Parathyroid adenoma (tissue), 2 donors: ENCODE measurements around the gene ACAP1.
A peak's percentile ranks its signal among the peaks of the same experiment; 100 is the strongest.

Experiments used
- H2AFZ ChIP-seq: fragments of 300-600 bp; sonication (generic); one replicate; pipeline ENCODE4 v1.7.0; 2017; ENCODE audit warnings: antibody characterized with exemption, mild to moderate bottlenecking
- H3K27ac ChIP-seq: fragments of 300-600 bp; sonication (generic); one replicate; pipeline ENCODE4 v1.7.0; 2017
- H3K27me3 ChIP-seq: fragments of 300-600 bp; sonication (generic); one replicate; pipeline ENCODE4 v1.7.0; 2017; ENCODE audit warnings: low read length; ENCODE audit not compliant: control insufficient read depth, insufficient read depth
- H3K36me3 ChIP-seq: fragments of 300-600 bp; sonication (generic); one replicate; pipeline ENCODE4 v1.7.0; 2017; ENCODE audit warnings: low read length; ENCODE audit not compliant: control insufficient read depth, insufficient read depth
- H3K4me1 ChIP-seq: fragments of 300-600 bp; sonication (generic); one replicate; pipeline ENCODE4 v1.7.0; 2017; ENCODE audit warnings: control low read depth
- H3K4me2 ChIP-seq: fragments of 300-600 bp; sonication (generic); one replicate; pipeline ENCODE4 v1.7.0; 2017; ENCODE audit warnings: low read length
- H3K4me3 ChIP-seq: fragments of 300-600 bp; sonication (generic); one replicate; pipeline ENCODE4 v1.7.0; 2017; ENCODE audit warnings: low read depth, low read length
- H3K79me2 ChIP-seq: fragments of 300-600 bp; sonication (generic); one replicate; pipeline ENCODE4 v1.7.0; 2017; ENCODE audit warnings: control low read depth
- H3K9ac ChIP-seq: fragments of 300-600 bp; sonication (generic); one replicate; pipeline ENCODE4 v1.7.0; 2017; ENCODE audit warnings: mild to moderate bottlenecking
- H3K9me3 ChIP-seq: fragments of 300-600 bp; sonication (generic); one replicate; pipeline ENCODE4 v1.7.0; 2017; ENCODE audit warnings: low read length; ENCODE audit not compliant: control insufficient read depth
- TF ChIP-seq, protein P1 (sequence below): fragments of 300-600 bp; sonication (generic); IDR thresholded peaks from one replicate; pipeline ENCODE4 v1.7.0; 2017; ENCODE audit warnings: antibody characterized with exemption, mild to moderate bottlenecking
- donor health status: primary hyperparathyroidism.

Gene ACAP1

DNA sequence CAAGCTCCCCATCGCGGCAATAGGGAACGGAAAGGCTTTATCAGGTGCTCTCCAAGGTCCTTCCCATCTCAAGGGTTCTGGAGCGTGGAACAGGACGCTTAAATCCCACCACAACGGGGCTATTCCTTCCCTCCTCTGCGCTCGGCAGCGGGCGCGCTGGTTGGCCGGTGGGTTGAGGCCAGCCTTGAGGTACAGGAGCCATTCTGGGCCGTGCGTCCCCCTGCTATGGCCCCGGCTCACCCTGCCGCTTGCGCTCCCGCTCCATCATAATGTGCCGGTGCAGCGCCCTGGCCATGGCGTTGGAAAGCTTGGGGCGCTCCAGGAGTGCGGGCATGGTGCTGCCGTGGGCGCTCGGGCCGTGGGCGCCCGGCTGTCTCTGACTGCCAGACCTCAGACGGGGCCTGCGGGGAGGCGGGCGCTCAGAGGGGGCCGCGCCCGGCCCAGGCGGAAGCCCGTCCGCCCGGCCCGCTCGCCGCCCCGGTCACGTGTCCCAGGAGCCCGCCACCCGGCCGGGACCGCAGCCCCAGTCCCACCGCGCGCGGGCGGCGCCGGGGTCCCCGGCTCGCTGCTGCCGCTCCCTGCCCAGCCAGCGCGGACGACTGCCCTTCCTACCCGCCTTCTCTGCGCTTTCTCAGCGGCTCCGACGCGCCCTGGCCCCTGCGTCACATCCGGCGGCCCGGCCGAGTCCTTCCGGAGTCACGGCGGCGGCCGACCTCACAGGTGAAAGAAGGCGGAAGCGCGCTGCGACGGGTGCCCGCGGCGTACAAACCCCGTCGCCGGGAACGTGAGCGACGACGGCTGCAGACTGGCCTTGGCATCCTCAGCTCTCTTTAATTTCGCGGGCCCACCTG is 21.4 kb upstream of the ACAP1 start, which contains the start of gene GPS2:
Gene GPS2 (minus strand): TSS at position 642 of the 851 bp plus-strand sequence. CDS start 308 bp downstream, at position 334.
- Histone ChIP-seq H3K27ac (peak within 1 kb of the TSS; percentile 89), H3K4me3 (peak within 1 kb of the TSS; percentile 62), H3K4me1 (peaks cover 15% of the 10 kb centered on the region), H3K4me2 (peak within 1 kb of the TSS; percentile 80), H3K9me3 (no peaks in the 10 kb centered on the region), H3K9ac (peak within 1 kb of the TSS; percentile 56), H2AFZ (peak within 1 kb of the TSS; percentile 82), H3K36me3 (no peaks in the 10 kb centered on the region), H3K79me2 (peaks cover 35% of the 10 kb centered on the region), H3K27me3 (no peaks in the 10 kb centered on the region)
- TF ChIP-seq, protein P1, sequence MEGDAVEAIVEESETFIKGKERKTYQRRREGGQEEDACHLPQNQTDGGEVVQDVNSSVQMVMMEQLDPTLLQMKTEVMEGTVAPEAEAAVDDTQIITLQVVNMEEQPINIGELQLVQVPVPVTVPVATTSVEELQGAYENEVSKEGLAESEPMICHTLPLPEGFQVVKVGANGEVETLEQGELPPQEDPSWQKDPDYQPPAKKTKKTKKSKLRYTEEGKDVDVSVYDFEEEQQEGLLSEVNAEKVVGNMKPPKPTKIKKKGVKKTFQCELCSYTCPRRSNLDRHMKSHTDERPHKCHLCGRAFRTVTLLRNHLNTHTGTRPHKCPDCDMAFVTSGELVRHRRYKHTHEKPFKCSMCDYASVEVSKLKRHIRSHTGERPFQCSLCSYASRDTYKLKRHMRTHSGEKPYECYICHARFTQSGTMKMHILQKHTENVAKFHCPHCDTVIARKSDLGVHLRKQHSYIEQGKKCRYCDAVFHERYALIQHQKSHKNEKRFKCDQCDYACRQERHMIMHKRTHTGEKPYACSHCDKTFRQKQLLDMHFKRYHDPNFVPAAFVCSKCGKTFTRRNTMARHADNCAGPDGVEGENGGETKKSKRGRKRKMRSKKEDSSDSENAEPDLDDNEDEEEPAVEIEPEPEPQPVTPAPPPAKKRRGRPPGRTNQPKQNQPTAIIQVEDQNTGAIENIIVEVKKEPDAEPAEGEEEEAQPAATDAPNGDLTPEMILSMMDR, result no peak

GRCh38 chr17:7315570-7316235 is 20.6 kb upstream of the ACAP1 start:
- Histone ChIP-seq H3K4me1 (peaks cover 13% of the 10 kb centered on the region), H3K36me3 (no peaks in the 10 kb centered on the region), H3K27me3 (no peaks in the 10 kb centered on the region)

DNA sequence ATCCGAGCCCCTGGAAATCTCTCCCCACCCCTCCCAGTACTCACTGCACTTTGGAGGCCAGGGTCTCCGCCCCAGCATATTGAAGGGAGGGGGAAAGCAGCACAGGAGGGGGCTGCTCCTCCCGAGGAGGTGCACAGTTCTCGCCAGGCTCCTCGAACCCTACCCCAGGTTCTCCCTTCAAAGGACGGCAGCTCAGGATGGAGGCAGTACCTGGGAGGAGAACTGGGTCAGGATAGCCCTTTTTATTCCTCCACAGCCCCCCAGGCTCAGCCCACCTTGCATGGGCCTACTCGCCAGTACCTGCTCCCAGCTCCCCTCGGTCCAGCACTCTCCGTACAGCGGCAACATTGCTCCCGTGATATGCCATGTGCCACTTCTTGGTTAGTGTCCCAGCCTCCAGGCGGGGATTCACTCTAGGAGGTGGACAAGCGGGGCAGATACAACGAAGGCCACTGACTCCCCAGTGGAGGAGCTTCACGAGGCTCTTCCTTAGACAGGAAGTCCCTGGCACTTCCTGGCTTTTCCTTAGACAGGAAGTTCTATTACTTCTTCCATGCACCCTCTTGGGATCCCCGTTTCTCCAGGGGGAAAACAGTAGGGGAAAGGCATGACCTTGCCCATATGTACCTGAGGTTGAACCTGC is 19.0 kb upstream of the ACAP1 start:
- Histone ChIP-seq H3K27me3 (no peaks in the 10 kb centered on the region), H3K36me3 (no peaks in the 10 kb centered on the region), H3K9ac (no peak overlapping the region), H3K27ac (no peak overlapping the region), H3K9me3 (no peaks in the 10 kb centered on the region), H3K4me1 (peaks cover 10% of the 10 kb centered on the region), H3K79me2 (peaks cover 24% of the 10 kb centered on the region), H3K4me3 (no peak overlapping the region), H3K4me2 (no peak overlapping the region), H2AFZ (no peak overlapping the region)
- TF ChIP-seq, protein P1, result no peak

More at GRCh38 chr17:7315570-7316235, 20.6 kb upstream of the ACAP1 start:
- H2AFZ ChIP-seq, result peak overlapping the region; percentile 82
- H3K4me3 ChIP-seq, result peak overlapping the region; percentile 62
- H3K9me3 ChIP-seq, result no peaks in the 10 kb centered on the region
- TF ChIP-seq, protein P1, result no peak
- peak overlapping the region; percentile 89 for H3K27ac ChIP-seq
- H3K9ac ChIP-seq, result peak overlapping the region; percentile 56
- H3K79me2 ChIP-seq, result peaks cover 34% of the 10 kb centered on the region
- peak overlapping the region; percentile 80 for H3K4me2 ChIP-seq

DNA sequence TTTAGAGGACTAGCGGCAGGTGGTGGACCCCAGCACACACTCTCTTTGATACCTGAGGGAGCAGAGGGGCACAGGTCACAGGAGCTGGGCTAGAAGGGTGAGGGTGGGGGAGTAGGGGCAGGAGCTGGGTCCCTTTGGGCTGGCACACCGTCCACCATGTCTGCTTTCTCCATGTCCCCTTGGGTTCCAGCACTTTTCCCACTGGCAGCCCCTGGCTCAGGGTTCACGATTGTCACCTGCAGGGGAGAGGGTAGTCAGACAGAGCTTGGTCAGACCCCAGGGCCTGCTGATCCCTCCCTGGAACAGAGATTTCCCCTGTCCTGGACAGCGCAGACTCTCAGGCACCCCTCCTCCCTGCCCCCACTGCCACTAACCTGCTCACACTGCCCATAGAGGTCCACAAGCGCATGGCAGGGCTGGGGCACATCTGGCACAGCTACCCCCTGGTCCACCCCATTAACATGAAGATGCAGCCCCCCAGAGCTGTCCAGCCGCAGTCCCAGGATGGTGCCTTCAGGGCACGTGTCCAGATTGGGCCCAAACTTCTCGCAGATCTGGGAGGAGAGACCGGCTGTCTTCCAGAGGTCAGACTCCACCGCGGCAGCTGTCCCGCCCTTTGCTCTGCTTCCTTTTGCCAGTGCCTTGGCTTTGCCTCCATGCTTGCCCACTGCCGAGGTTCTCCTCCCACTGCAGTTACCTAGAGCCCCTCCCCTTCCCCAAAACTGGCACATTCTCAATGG is 18.0 kb upstream of the ACAP1 start:
- Histone ChIP-seq H3K36me3 (no peaks in the 10 kb centered on the region), H3K9ac (no peak overlapping the region), H3K9me3 (no peaks in the 10 kb centered on the region), H3K4me1 (peaks cover 10% of the 10 kb centered on the region), H3K4me2 (no peak overlapping the region), H3K79me2 (peaks cover 16% of the 10 kb centered on the region), H3K4me3 (no peak overlapping the region), H3K27ac (no peak overlapping the region), H3K27me3 (no peaks in the 10 kb centered on the region), H2AFZ (no peak overlapping the region)
- TF ChIP-seq, protein P1, result no peak
